Upper lobe of left lung (tissue), 4 donors: Measurements from ENCODE around the gene STK11IP.

Experiments
- CTCF ChIP-seq, 6 experiments: fragments of 450-650 bp in 4 of 6; fragments of 200-600 bp in 2 of 6; sonication (generic) in 2 of 6; IDR thresholded peaks; one replicate each; pipeline ENCODE4 v1.5.1; 2016 to 2019; ENCODE audit warnings: antibody characterized with exemption in 6 of 6
- EP300 ChIP-seq, 4 donors: sonication (generic); formaldehyde crosslinking; IDR thresholded peaks; one replicate each; pipeline ENCODE4 v1.5.1; 2017; ENCODE audit warnings: antibody characterized with exemption in 4 of 4, control low read depth in 2 of 4
- POLR2A ChIP-seq, 4 donors: fragments of 450-650 bp; IDR thresholded peaks; one replicate each; pipeline ENCODE4 v1.5.1; 2016 to 2017; ENCODE audit warnings: antibody characterized with exemption in 4 of 4, mild to moderate bottlenecking in 2 of 4
- POLR2AphosphoS5 ChIP-seq, 2 donors: sonication (generic); formaldehyde crosslinking; IDR thresholded peaks; one replicate each; pipeline ENCODE4 v1.5.1; 2017; ENCODE audit warnings: antibody characterized with exemption in 2 of 2

GRCh38 chr2:219642069-219642454 lies 44.4 kb downstream of the STK11IP start:
- TF ChIP-seq CTCF (IDR thresholded peaks at IDR 0.05) (no peak), POLR2A (IDR thresholded peaks at IDR 0.05) (no peak), EP300 (IDR thresholded peaks at IDR 0.05) (no peak), POLR2AphosphoS5 (IDR thresholded peaks at IDR 0.05) (no peak)
